ENCODE results near the gene FAF1. TPM values are rescaled to one million over a fixed set of nuclear protein-coding genes. Genes with fewer than 3 reads are reported as not detected.

The FAF1 gene
- total and polyA plus RNA-seq, 2 of the 8 experiments (the other 6 are each of a cell fraction or from before 2014, with no cell fraction given): 10.8 to 65.9 TPM

GRCh38 chr1:50969611-50970508, 9.8 kb upstream of the FAF1 start, which contains the start of gene CDKN2C (continued):
- TF ChIP-seq CHD7 (IDR thresholded peaks at IDR 0.05; ENCODE audit: insufficient replicate concordance, low read length) (no peak), RXRA (IDR thresholded peaks at IDR 0.05; ENCODE audit: insufficient read depth, low read depth, low read length) (no peak), ZNF274 (IDR thresholded peaks at IDR 0.05; ENCODE audit: borderline replicate concordance, extremely low read depth, low read length) (no peak), ASH2L (IDR thresholded peaks at IDR 0.05; ENCODE audit: low read length) (peak; percentile 61), CBX5 (IDR thresholded peaks at IDR 0.05; ENCODE audit: low read depth, low read length) (no peak), USF2 (IDR thresholded peaks at IDR 0.05; ENCODE audit: low read length) (no peak), CHD1 (IDR thresholded peaks at IDR 0.05; ENCODE audit: low read depth, low read length) (no peak), POU5F1 (IDR thresholded peaks at IDR 0.05; ENCODE audit: low read depth, low read length) (no peak), BACH1 (IDR thresholded peaks at IDR 0.05; ENCODE audit: low read length) (no peak)

Measured in H1 (cell line).